Measurements from ENCODE around the gene FAM228B.

GRCh38 chr2:24111407-24111901 is 11.8 kb upstream of the FAM228B start:
- TF ChIP-seq NFYB (IDR thresholded peaks at IDR 0.05; ENCODE audit: extremely low read depth, insufficient read length): no peak
- no peak for TF ChIP-seq POLR2AphosphoS5 (IDR thresholded peaks at IDR 0.05; ENCODE audit: control insufficient read depth, insufficient read depth, low read depth, low read length)
- no peak for TF ChIP-seq ZNF280A (IDR thresholded peaks at IDR 0.05; ENCODE audit: low read depth, partially characterized antibody)
